Skeletal muscle tissue (tissue), 4 donors: Measurements from ENCODE around the gene ADCY2. TPM values are rescaled to one million over a fixed set of nuclear protein-coding genes. Genes with fewer than 3 reads are reported as not detected.

Source experiments
- H3K27ac ChIP-seq: one replicate; pipeline ENCODE4 v1.7.0; 2013; ENCODE audit warnings: mild to moderate bottlenecking, low read depth, low read length, inconsistent platforms
- H3K27me3 ChIP-seq, 3 donors: one replicate each; pipeline ENCODE4 v1.7.0; 2013; ENCODE audit warnings: low read length in 3 of 3; ENCODE audit not compliant: control insufficient read depth in 3 of 3, insufficient read depth in 3 of 3
- H3K36me3 ChIP-seq, 3 donors: one replicate each; pipeline ENCODE4 v1.7.0; 2013; ENCODE audit warnings: low read length in 3 of 3; ENCODE audit not compliant: control insufficient read depth in 3 of 3, insufficient read depth in 3 of 3
- H3K4me1 ChIP-seq, 3 donors: one replicate each; pipeline ENCODE4 v1.7.0; 2013; ENCODE audit warnings: low read length in 3 of 3, mild to moderate bottlenecking in 3 of 3; ENCODE audit not compliant: control insufficient read depth in 3 of 3, insufficient read depth in 3 of 3
- H3K4me3 ChIP-seq, 3 donors: one replicate each; pipeline ENCODE4 v1.7.0; 2013; ENCODE audit warnings: low read length in 3 of 3
- H3K9ac ChIP-seq, 3 donors: one replicate each; pipeline ENCODE4 v1.7.0; 2013; ENCODE audit warnings: low read length in 3 of 3, mild to moderate bottlenecking in 3 of 3, moderate library complexity in 2 of 3, low read depth in 1 of 3
- H3K9me3 ChIP-seq, 3 donors: one replicate each; pipeline ENCODE4 v1.7.0; 2013; ENCODE audit warnings: low read length in 3 of 3; ENCODE audit not compliant: control insufficient read depth in 3 of 3
- total RNA-seq: library from RNA; depleted of rRNA; stranded (reverse); fragments of >200 nt; gene quantifications from one replicate; pipeline ENCODE4 v1.2.3, GENCODE V29; 2014
- donor health status: Osteomylitis.

ADCY2 gene
- total RNA-seq, 1 donor from 2014 or later: 27.7 TPM

- Histone ChIP-seq H3K9ac (no peak overlapping the region), H3K27ac (no peak overlapping the region), H3K4me3 (no peak overlapping the region), H3K4me1 (peaks cover 0 to 15% (median 3%) of the 10 kb centered on the region in 3 donors), H3K27me3 (no peaks in the 10 kb centered on the region), H3K36me3 (peaks cover 2 to 3% (median 3%) of the 10 kb centered on the region in 3 donors), H3K9me3 (no peaks in the 10 kb centered on the region)
These were observed 146.0 kb downstream of the ADCY2 start for GRCh38 chr5:7541898-7542297.

DNA sequence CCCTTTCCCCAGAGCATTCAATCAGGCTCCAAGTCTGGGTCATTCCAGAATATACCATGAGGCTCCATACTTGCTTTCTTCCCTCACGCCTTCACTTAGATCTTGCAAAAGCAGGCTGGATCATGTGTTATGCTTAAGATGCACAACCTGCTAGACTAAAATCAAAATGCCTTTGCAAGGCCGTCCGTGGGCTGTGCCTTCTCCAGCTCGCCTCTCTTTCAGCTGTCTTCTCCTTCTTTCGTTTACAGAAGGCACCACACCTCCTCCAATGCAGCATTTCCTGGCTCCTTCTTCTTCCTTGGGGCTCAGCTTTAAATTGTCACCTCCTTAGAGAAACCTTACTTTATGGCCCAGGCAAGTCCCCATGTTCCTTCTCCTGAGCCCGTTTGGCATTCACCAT, 150.6 kb downstream of the ADCY2 start:
- H3K27ac ChIP-seq: no peak overlapping the region

DNA sequence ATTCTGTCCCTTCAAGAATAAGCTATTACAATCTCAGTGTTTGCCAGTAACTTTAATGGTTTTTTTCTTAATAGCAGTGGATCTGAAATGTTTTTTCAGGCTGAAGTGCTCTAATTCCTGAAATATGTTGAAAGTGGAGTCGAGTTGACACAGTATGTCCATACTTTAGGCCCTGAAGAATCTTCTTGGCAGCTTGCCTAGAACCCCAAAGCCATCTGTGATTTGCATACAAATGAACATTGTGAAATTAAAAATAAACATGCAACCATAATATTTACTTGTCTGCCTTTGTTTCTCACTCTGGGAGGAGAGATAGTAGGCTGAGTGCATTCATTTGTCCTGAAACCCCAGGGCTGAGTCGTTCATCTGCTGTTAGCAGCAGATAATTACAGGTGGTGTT, 152.7 kb downstream of the ADCY2 start:
- no peaks in the 10 kb centered on the region for H3K9me3 ChIP-seq
- no peaks in the 10 kb centered on the region for H3K27me3 ChIP-seq
- H3K4me1 ChIP-seq: no peaks in the 10 kb centered on the region
- H3K4me3 ChIP-seq: no peak overlapping the region
- peaks cover 2 to 10% (median 4%) of the 10 kb centered on the region in 3 donors for H3K36me3 ChIP-seq
- H3K9ac ChIP-seq: no peak overlapping the region
- H3K27ac ChIP-seq: no peak overlapping the region

More for the DNA sequence above, 150.6 kb downstream of the ADCY2 start:
- H3K9ac ChIP-seq: no peak overlapping the region
- no peak overlapping the region for H3K4me3 ChIP-seq
- H3K36me3 ChIP-seq: peaks cover 2 to 10% (median 4%) of the 10 kb centered on the region in 3 donors
- peaks cover 0 to under 1% (median 0%) of the 10 kb centered on the region in 3 donors for H3K4me1 ChIP-seq
- no peaks in the 10 kb centered on the region for H3K27me3 ChIP-seq
- H3K9me3 ChIP-seq: no peaks in the 10 kb centered on the region

GRCh38 chr5:7565559-7565958, 169.6 kb downstream of the ADCY2 start:
- no peak overlapping the region for H3K4me3 ChIP-seq

GRCh38 chr5:7576023-7576715, 180.2 kb downstream of the ADCY2 start:
- Histone ChIP-seq H3K9ac (peak overlapping the region in 1 of 3 donors; percentile 12), H3K36me3 (no peaks in the 10 kb centered on the region), H3K4me3 (no peak overlapping the region), H3K27ac (no peak overlapping the region), H3K27me3 (no peaks in the 10 kb centered on the region), H3K9me3 (no peaks in the 10 kb centered on the region), H3K4me1 (peaks cover 10 to 17% (median 15%) of the 10 kb centered on the region in 3 donors)

More at GRCh38 chr5:7565559-7565958, 169.6 kb downstream of the ADCY2 start:
- Histone ChIP-seq H3K4me1 (peaks cover 0 to 6% (median 0%) of the 10 kb centered on the region in 3 donors), H3K9me3 (no peaks in the 10 kb centered on the region), H3K27me3 (no peaks in the 10 kb centered on the region), H3K36me3 (no peaks in the 10 kb centered on the region), H3K27ac (no peak overlapping the region), H3K9ac (no peak overlapping the region)

- Histone ChIP-seq H3K27me3 (no peaks in the 10 kb centered on the region), H3K36me3 (no peaks in the 10 kb centered on the region), H3K9me3 (no peaks in the 10 kb centered on the region), H3K27ac (no peak overlapping the region), H3K4me1 (peaks cover 10 to 17% (median 15%) of the 10 kb centered on the region in 3 donors), H3K4me3 (no peak overlapping the region), H3K9ac (no peak overlapping the region)
These were observed 181.4 kb downstream of the ADCY2 start for GRCh38 chr5:7577381-7577780.

- Histone ChIP-seq H3K4me1 (peaks cover 10 to 15% (median 14%) of the 10 kb centered on the region in 3 donors), H3K4me3 (no peak overlapping the region), H3K27ac (no peak overlapping the region), H3K9me3 (no peaks in the 10 kb centered on the region), H3K36me3 (no peaks in the 10 kb centered on the region), H3K27me3 (no peaks in the 10 kb centered on the region), H3K9ac (no peak overlapping the region)
These were observed 182.1 kb downstream of the ADCY2 start for GRCh38 chr5:7578071-7578470.

- H3K4me1 ChIP-seq: no peaks in the 10 kb centered on the region
- H3K9ac ChIP-seq: no peak overlapping the region
- no peaks in the 10 kb centered on the region for H3K9me3 ChIP-seq
- no peak overlapping the region for H3K4me3 ChIP-seq
- no peak overlapping the region for H3K27ac ChIP-seq
- H3K27me3 ChIP-seq: no peaks in the 10 kb centered on the region
- no peaks in the 10 kb centered on the region for H3K36me3 ChIP-seq
These were observed 188.8 kb downstream of the ADCY2 start for GRCh38 chr5:7584749-7585148.

GRCh38 chr5:7585807-7586206, 189.9 kb downstream of the ADCY2 start:
- Histone ChIP-seq H3K9me3 (no peaks in the 10 kb centered on the region), H3K9ac (no peak overlapping the region), H3K4me1 (no peaks in the 10 kb centered on the region), H3K27me3 (no peaks in the 10 kb centered on the region), H3K27ac (no peak overlapping the region), H3K36me3 (no peaks in the 10 kb centered on the region), H3K4me3 (no peak overlapping the region)

- no peaks in the 10 kb centered on the region for H3K27me3 ChIP-seq
- no peaks in the 10 kb centered on the region for H3K4me1 ChIP-seq
- H3K9ac ChIP-seq: no peak overlapping the region
- no peak overlapping the region for H3K27ac ChIP-seq
- no peaks in the 10 kb centered on the region for H3K9me3 ChIP-seq
- H3K4me3 ChIP-seq: no peak overlapping the region
- no peaks in the 10 kb centered on the region for H3K36me3 ChIP-seq
These were observed 190.5 kb downstream of the ADCY2 start for GRCh38 chr5:7586480-7586879.
